ENCODE measurements around the gene EDEM3.

DNA sequence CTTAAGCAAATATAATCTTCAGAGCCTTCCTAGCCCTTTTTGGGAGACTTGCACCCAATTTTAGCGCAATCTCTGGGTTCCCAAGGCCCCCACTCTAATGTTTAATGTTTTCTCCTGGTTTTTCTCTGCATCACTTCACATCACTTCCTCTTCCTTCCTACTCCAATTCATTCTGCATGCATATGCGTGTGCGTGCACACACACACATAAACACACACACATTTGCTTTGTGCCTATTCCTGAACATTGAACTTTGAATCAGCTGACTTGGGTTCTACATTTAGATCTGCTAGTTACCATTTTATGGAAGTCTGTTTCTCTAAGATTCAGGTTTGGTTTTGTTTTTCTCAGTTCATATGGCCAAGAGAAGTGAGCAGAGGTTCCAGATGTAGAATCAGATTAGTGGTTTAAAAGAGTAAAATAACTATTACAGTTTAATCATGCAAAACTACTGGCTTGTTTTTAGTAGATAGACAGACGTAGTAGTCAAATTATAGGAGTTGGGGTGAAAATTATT lies 7.4 kb upstream of the EDEM3 start:
- TF ChIP-seq, protein P1, sequence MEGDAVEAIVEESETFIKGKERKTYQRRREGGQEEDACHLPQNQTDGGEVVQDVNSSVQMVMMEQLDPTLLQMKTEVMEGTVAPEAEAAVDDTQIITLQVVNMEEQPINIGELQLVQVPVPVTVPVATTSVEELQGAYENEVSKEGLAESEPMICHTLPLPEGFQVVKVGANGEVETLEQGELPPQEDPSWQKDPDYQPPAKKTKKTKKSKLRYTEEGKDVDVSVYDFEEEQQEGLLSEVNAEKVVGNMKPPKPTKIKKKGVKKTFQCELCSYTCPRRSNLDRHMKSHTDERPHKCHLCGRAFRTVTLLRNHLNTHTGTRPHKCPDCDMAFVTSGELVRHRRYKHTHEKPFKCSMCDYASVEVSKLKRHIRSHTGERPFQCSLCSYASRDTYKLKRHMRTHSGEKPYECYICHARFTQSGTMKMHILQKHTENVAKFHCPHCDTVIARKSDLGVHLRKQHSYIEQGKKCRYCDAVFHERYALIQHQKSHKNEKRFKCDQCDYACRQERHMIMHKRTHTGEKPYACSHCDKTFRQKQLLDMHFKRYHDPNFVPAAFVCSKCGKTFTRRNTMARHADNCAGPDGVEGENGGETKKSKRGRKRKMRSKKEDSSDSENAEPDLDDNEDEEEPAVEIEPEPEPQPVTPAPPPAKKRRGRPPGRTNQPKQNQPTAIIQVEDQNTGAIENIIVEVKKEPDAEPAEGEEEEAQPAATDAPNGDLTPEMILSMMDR (IDR thresholded peaks at IDR 0.05; ENCODE audit: insufficient read depth, low read length): no peak
- TF ChIP-seq, protein P2, sequence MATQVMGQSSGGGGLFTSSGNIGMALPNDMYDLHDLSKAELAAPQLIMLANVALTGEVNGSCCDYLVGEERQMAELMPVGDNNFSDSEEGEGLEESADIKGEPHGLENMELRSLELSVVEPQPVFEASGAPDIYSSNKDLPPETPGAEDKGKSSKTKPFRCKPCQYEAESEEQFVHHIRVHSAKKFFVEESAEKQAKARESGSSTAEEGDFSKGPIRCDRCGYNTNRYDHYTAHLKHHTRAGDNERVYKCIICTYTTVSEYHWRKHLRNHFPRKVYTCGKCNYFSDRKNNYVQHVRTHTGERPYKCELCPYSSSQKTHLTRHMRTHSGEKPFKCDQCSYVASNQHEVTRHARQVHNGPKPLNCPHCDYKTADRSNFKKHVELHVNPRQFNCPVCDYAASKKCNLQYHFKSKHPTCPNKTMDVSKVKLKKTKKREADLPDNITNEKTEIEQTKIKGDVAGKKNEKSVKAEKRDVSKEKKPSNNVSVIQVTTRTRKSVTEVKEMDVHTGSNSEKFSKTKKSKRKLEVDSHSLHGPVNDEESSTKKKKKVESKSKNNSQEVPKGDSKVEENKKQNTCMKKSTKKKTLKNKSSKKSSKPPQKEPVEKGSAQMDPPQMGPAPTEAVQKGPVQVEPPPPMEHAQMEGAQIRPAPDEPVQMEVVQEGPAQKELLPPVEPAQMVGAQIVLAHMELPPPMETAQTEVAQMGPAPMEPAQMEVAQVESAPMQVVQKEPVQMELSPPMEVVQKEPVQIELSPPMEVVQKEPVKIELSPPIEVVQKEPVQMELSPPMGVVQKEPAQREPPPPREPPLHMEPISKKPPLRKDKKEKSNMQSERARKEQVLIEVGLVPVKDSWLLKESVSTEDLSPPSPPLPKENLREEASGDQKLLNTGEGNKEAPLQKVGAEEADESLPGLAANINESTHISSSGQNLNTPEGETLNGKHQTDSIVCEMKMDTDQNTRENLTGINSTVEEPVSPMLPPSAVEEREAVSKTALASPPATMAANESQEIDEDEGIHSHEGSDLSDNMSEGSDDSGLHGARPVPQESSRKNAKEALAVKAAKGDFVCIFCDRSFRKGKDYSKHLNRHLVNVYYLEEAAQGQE (IDR thresholded peaks at IDR 0.05; ENCODE audit: insufficient replicate concordance, low read depth): no peak
- TF ChIP-seq GABPA (IDR thresholded peaks at IDR 0.05; ENCODE audit: low read depth) (no peak), POLR2AphosphoS5 (IDR thresholded peaks at IDR 0.05; ENCODE audit: low read depth) (no peak), SPI1 (IDR thresholded peaks at IDR 0.05; ENCODE audit: borderline replicate concordance, low read depth) (peak; percentile 47; the same call in 1 of the 2 replicates)
